ENCODE measurements around the gene EYA2.

Gene EYA2

GRCh38 chr20:46940616-46941015, 46.0 kb downstream of the EYA2 start:
- no peak for TF ChIP-seq EZH2 (IDR thresholded peaks at IDR 0.05)
- no peak for TF ChIP-seq POLR2AphosphoS5 (IDR thresholded peaks at IDR 0.05; ENCODE audit: borderline replicate concordance, low read depth, low read length)
- TF ChIP-seq FOXP2 (optimal IDR thresholded peaks at IDR 0.05; ENCODE audit: control extremely low read depth, extremely low read length, insufficient read depth), result no peak
- H3K9ac ChIP-seq (ENCODE audit: insufficient read length), result no peak overlapping the region
- H3K4me3 ChIP-seq, result no peak overlapping the region
- H3K27ac ChIP-seq, result no peak overlapping the region
- no peaks in the 10 kb centered on the region for H3K36me3 ChIP-seq (ENCODE audit: insufficient read depth, low read length)
- no peak for DNase-seq (ENCODE audit: low read depth, low spot score)
- no peaks in the 10 kb centered on the region for H3K9me3 ChIP-seq (ENCODE audit: low read depth, low read length)

GRCh38 chr20:46941404-46941803, 46.8 kb downstream of the EYA2 start:
- Histone ChIP-seq H3K27ac (no peak overlapping the region), H3K36me3 (ENCODE audit: insufficient read depth, low read length) (no peaks in the 10 kb centered on the region), H3K9me3 (ENCODE audit: low read depth, low read length) (no peaks in the 10 kb centered on the region), H3K9ac (ENCODE audit: insufficient read length) (no peak overlapping the region), H3K4me3 (no peak overlapping the region)
- no peak for DNase-seq (ENCODE audit: low read depth, low spot score)
- TF ChIP-seq POLR2AphosphoS5 (IDR thresholded peaks at IDR 0.05; ENCODE audit: borderline replicate concordance, low read depth, low read length), result no peak
- no peak for TF ChIP-seq FOXP2 (optimal IDR thresholded peaks at IDR 0.05; ENCODE audit: control extremely low read depth, extremely low read length, insufficient read depth)
- no peak for TF ChIP-seq EZH2 (IDR thresholded peaks at IDR 0.05)

- Histone ChIP-seq H3K9ac (ENCODE audit: insufficient read length) (no peak overlapping the region), H3K27ac (no peak overlapping the region), H3K9me3 (ENCODE audit: low read depth, low read length) (no peaks in the 10 kb centered on the region), H3K36me3 (ENCODE audit: insufficient read depth, low read length) (no peaks in the 10 kb centered on the region), H3K4me3 (no peak overlapping the region)
- no peak for TF ChIP-seq FOXP2 (optimal IDR thresholded peaks at IDR 0.05; ENCODE audit: control extremely low read depth, extremely low read length, insufficient read depth)
- no peak for TF ChIP-seq POLR2AphosphoS5 (IDR thresholded peaks at IDR 0.05; ENCODE audit: borderline replicate concordance, low read depth, low read length)
- TF ChIP-seq EZH2 (IDR thresholded peaks at IDR 0.05), result no peak
- no peak for DNase-seq (ENCODE audit: low read depth, low spot score)
Measured at GRCh38 chr20:46943861-46944591, 49.4 kb downstream of the EYA2 start.

GRCh38 chr20:46945465-46945864, 50.8 kb downstream of the EYA2 start:
- no peaks in the 10 kb centered on the region for H3K36me3 ChIP-seq (ENCODE audit: insufficient read depth, low read length)
- no peak overlapping the region for H3K27ac ChIP-seq
- H3K9me3 ChIP-seq (ENCODE audit: low read depth, low read length), result no peaks in the 10 kb centered on the region
- no peak for TF ChIP-seq FOXP2 (optimal IDR thresholded peaks at IDR 0.05; ENCODE audit: control extremely low read depth, extremely low read length, insufficient read depth)
- no peak for TF ChIP-seq EZH2 (IDR thresholded peaks at IDR 0.05)
- no peak for DNase-seq (ENCODE audit: low read depth, low spot score)
- no peak overlapping the region for H3K9ac ChIP-seq (ENCODE audit: insufficient read length)
- no peak overlapping the region for H3K4me3 ChIP-seq

- no peaks in the 10 kb centered on the region for H3K36me3 ChIP-seq (ENCODE audit: insufficient read depth, low read length)
- DNase-seq (ENCODE audit: low read depth, low spot score), result no peak
- H3K27ac ChIP-seq, result no peak overlapping the region
- TF ChIP-seq FOXP2 (optimal IDR thresholded peaks at IDR 0.05; ENCODE audit: control extremely low read depth, extremely low read length, insufficient read depth) (no peak), POLR2AphosphoS5 (IDR thresholded peaks at IDR 0.05; ENCODE audit: borderline replicate concordance, low read depth, low read length) (no peak), EZH2 (IDR thresholded peaks at IDR 0.05) (no peak)
- H3K9me3 ChIP-seq (ENCODE audit: low read depth, low read length), result no peaks in the 10 kb centered on the region
- no peak overlapping the region for H3K9ac ChIP-seq (ENCODE audit: insufficient read length)
- H3K4me3 ChIP-seq, result no peak overlapping the region
Measured at GRCh38 chr20:46946181-46946624, 51.6 kb downstream of the EYA2 start.

- no peak overlapping the region for H3K4me3 ChIP-seq
- DNase-seq (ENCODE audit: low read depth, low spot score), result no peak
- H3K9ac ChIP-seq (ENCODE audit: insufficient read length), result no peak overlapping the region
- H3K9me3 ChIP-seq (ENCODE audit: low read depth, low read length), result no peaks in the 10 kb centered on the region
- no peaks in the 10 kb centered on the region for H3K36me3 ChIP-seq (ENCODE audit: insufficient read depth, low read length)
- H3K27ac ChIP-seq, result no peak overlapping the region
- TF ChIP-seq POLR2AphosphoS5 (IDR thresholded peaks at IDR 0.05; ENCODE audit: borderline replicate concordance, low read depth, low read length), result no peak
- TF ChIP-seq EZH2 (IDR thresholded peaks at IDR 0.05), result no peak
- no peak for TF ChIP-seq FOXP2 (optimal IDR thresholded peaks at IDR 0.05; ENCODE audit: control extremely low read depth, extremely low read length, insufficient read depth)
Measured at GRCh38 chr20:46946796-46947195, 52.2 kb downstream of the EYA2 start.

GRCh38 chr20:46948081-46948480, 53.4 kb downstream of the EYA2 start:
- DNase-seq (ENCODE audit: low read depth, low spot score), result no peak
- Histone ChIP-seq H3K36me3 (ENCODE audit: insufficient read depth, low read length) (no peaks in the 10 kb centered on the region), H3K9ac (ENCODE audit: insufficient read length) (no peak overlapping the region), H3K4me3 (no peak overlapping the region), H3K9me3 (ENCODE audit: low read depth, low read length) (no peaks in the 10 kb centered on the region), H3K27ac (no peak overlapping the region)
- TF ChIP-seq EZH2 (IDR thresholded peaks at IDR 0.05), result no peak
- no peak for TF ChIP-seq POLR2AphosphoS5 (IDR thresholded peaks at IDR 0.05; ENCODE audit: borderline replicate concordance, low read depth, low read length)
- no peak for TF ChIP-seq FOXP2 (optimal IDR thresholded peaks at IDR 0.05; ENCODE audit: control extremely low read depth, extremely low read length, insufficient read depth)

GRCh38 chr20:46951405-46951804, 56.8 kb downstream of the EYA2 start:
- Histone ChIP-seq H3K9ac (ENCODE audit: insufficient read length) (no peak overlapping the region), H3K9me3 (ENCODE audit: low read depth, low read length) (no peaks in the 10 kb centered on the region), H3K36me3 (ENCODE audit: insufficient read depth, low read length) (no peaks in the 10 kb centered on the region), H3K27ac (no peak overlapping the region), H3K4me3 (no peak overlapping the region)
- DNase-seq (ENCODE audit: low read depth, low spot score), result no peak
- no peak for TF ChIP-seq EZH2 (IDR thresholded peaks at IDR 0.05)
- no peak for TF ChIP-seq POLR2AphosphoS5 (IDR thresholded peaks at IDR 0.05; ENCODE audit: borderline replicate concordance, low read depth, low read length)
- no peak for TF ChIP-seq FOXP2 (optimal IDR thresholded peaks at IDR 0.05; ENCODE audit: control extremely low read depth, extremely low read length, insufficient read depth)

Data from SK-N-MC (cell line).